Measurements from ENCODE around the gene ABI1. TPM values are rescaled to one million over a fixed set of nuclear protein-coding genes. Genes with fewer than 3 reads are reported as not detected.
A peak's percentile ranks its signal among the peaks of the same experiment; 100 is the strongest.

The ABI1 gene
- total RNA-seq, 3 donors from 2014 or later (not counting 1 experiment from before 2014, with no cell fraction given): 94.8 to 116 (median 113) TPM

DNA sequence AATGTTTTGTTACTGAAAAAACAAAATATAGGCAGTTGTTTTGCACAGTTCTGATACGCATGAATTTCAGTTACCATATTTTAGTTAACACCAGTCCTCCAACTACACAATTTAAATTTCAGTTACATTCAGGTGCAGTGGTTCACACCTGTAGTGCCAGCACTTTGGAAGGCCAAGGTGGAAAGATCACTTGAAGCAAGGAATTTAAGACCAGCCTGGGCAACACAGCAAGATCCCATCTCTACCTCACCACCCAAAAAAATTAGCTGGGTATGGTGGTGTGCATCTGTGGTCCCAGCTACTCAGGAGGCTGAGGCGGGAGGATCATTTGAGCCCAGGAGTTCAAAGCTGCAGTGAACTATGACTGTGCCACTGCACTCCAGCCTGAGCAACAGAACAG is 45.3 kb downstream of the ABI1 start:
- Mint-ChIP-seq H3K36me3 (no peaks in the 10 kb centered on the region), H3K4me1 (peaks cover 60 to 65% of the 10 kb centered on the region in 2 donors), H3K27me3 (ENCODE audit: low read depth in 2 of 2) (no peaks in the 10 kb centered on the region), H3K4me3 (no peak overlapping the region), H3K9me3 (no peaks in the 10 kb centered on the region), H3K27ac (peak overlapping the region in 1 of 2 donors; percentile 50)
- H3K27ac ChIP-seq (ENCODE audit: low read length): no peak overlapping the region
- no peak overlapping the region for H3K4me3 ChIP-seq (ENCODE audit: low read length)
- ATAC-seq (no peak), DNase-seq (no peak)
- WGBS (ENCODE audit: insufficient coverage): 96% methylated on average over 2 of the region's 2 CpGs
- no peak for TF ChIP-seq CTCF (IDR thresholded peaks at IDR 0.05)
- peaks cover 3% of the 10 kb centered on the region for H3K4me1 ChIP-seq (ENCODE audit: control insufficient read depth, insufficient read depth, low read length)
- H3K27me3 ChIP-seq (ENCODE audit: control insufficient read depth, insufficient read depth, low read length): no peaks in the 10 kb centered on the region
- H3K36me3 ChIP-seq (ENCODE audit: control insufficient read depth, insufficient read depth, low read length): peaks cover 2% of the 10 kb centered on the region
- no peaks in the 10 kb centered on the region for H3K9me3 ChIP-seq (ENCODE audit: control insufficient read depth, insufficient read depth, low read length)
- intact Hi-C loops (cut with micrococcal nuclease): no loop called here

GRCh38 chr10:26810435-26811026 is 50.2 kb downstream of the ABI1 start:
- WGBS (ENCODE audit: insufficient coverage): 89% methylated on average over 4 of the region's 7 CpGs
- ATAC-seq (no peak), DNase-seq (no peak)
- no peaks in the 10 kb centered on the region for H3K9me3 Mint-ChIP-seq
- intact Hi-C loops (cut with micrococcal nuclease): no loop called here
- H3K27ac Mint-ChIP-seq: peak overlapping the region in 1 of 2 donors; percentile 41
- H3K4me1 Mint-ChIP-seq: peaks cover 53 to 58% of the 10 kb centered on the region in 2 donors
- no peaks in the 10 kb centered on the region for H3K36me3 Mint-ChIP-seq
- H3K27me3 Mint-ChIP-seq (ENCODE audit: low read depth in 2 of 2): no peaks in the 10 kb centered on the region
- H3K4me3 Mint-ChIP-seq: no peak overlapping the region
- H3K9me3 ChIP-seq (ENCODE audit: control insufficient read depth, insufficient read depth, low read length): no peaks in the 10 kb centered on the region
- TF ChIP-seq CTCF (IDR thresholded peaks at IDR 0.05): no peak
- peaks cover 4% of the 10 kb centered on the region for H3K36me3 ChIP-seq (ENCODE audit: control insufficient read depth, insufficient read depth, low read length)
- no peak overlapping the region for H3K27ac ChIP-seq (ENCODE audit: low read length)
- H3K4me1 ChIP-seq (ENCODE audit: control insufficient read depth, insufficient read depth, low read length): peaks cover 9% of the 10 kb centered on the region
- H3K4me3 ChIP-seq (ENCODE audit: low read length): no peak overlapping the region
- no peaks in the 10 kb centered on the region for H3K27me3 ChIP-seq (ENCODE audit: control insufficient read depth, insufficient read depth, low read length)

DNA sequence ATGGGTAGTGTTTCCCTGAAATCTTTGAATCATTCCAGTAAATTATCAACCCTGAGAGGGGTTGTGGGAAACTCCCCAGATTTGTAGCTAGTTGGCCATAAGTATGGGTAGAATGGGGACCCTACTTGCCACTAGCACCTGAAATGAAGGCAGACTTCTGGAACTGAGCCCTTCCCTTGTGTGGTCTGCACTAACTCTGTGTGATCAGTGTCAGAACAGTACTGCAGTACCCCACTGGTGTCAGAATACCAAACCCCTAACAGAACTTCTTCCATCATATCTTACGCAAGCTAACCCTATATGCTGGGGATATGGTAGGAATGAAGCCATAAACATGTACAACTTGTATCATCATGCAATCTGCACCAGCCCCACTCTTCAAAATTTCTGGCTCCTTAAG is 50.8 kb downstream of the ABI1 start:
- H3K36me3 Mint-ChIP-seq: no peaks in the 10 kb centered on the region
- intact Hi-C loops (cut with micrococcal nuclease): no loop called here

More for the DNA sequence above, 50.8 kb downstream of the ABI1 start:
- no peaks in the 10 kb centered on the region for H3K9me3 ChIP-seq (ENCODE audit: control insufficient read depth, insufficient read depth, low read length)
- Mint-ChIP-seq H3K4me1 (peaks cover 58 to 61% of the 10 kb centered on the region in 2 donors), H3K27ac (peak overlapping the region; percentile 41 to 52), H3K27me3 (ENCODE audit: low read depth in 2 of 2) (no peaks in the 10 kb centered on the region), H3K4me3 (no peak overlapping the region), H3K9me3 (no peaks in the 10 kb centered on the region)
- no CpG with 5 or more reads among the region's 1 CpG for WGBS (ENCODE audit: insufficient coverage)
- peaks cover 9% of the 10 kb centered on the region for H3K4me1 ChIP-seq (ENCODE audit: control insufficient read depth, insufficient read depth, low read length)
- DNase-seq (no peak), ATAC-seq (peak in 1 of 3 donors; percentile 17)
- no peaks in the 10 kb centered on the region for H3K27me3 ChIP-seq (ENCODE audit: control insufficient read depth, insufficient read depth, low read length)
- peaks cover 4% of the 10 kb centered on the region for H3K36me3 ChIP-seq (ENCODE audit: control insufficient read depth, insufficient read depth, low read length)
- TF ChIP-seq CTCF (IDR thresholded peaks at IDR 0.05): no peak
- H3K27ac ChIP-seq (ENCODE audit: low read length): no peak overlapping the region
- no peak overlapping the region for H3K4me3 ChIP-seq (ENCODE audit: low read length)

Measured in natural killer cell (primary cell).